Uterus (tissue), 2 donors: Measurements from ENCODE around the gene TWNK.

Experiments used
- CTCF ChIP-seq, 4 experiments: fragments of 200-600 bp in 2 of 4; fragments of 450-650 bp in 2 of 4; sonication (generic) in 2 of 4; IDR thresholded peaks; one replicate each; pipeline ENCODE4 v1.5.1; 2016 to 2019; ENCODE audit warnings: antibody characterized with exemption in 4 of 4, mild to moderate bottlenecking in 2 of 4, moderate library complexity in 1 of 4
- POLR2A ChIP-seq, 2 donors: fragments of 450-650 bp; IDR thresholded peaks; one replicate each; pipeline ENCODE4 v1.6.1; 2016; ENCODE audit warnings: antibody characterized with exemption in 2 of 2, mild to moderate bottlenecking in 1 of 2, moderate library complexity in 1 of 2

- TF ChIP-seq CTCF (IDR thresholded peaks at IDR 0.05) (no peak), POLR2A (IDR thresholded peaks at IDR 0.05) (no peak)
Observed at GRCh38 chr10:100981178-100981772, 6.1 kb upstream of the TWNK start.
